LHCN-M2 (cell line): Measurements from ENCODE around the gene HNRNPH2. TPM values are rescaled to one million over a fixed set of nuclear protein-coding genes. Genes with fewer than 3 reads are reported as not detected.

Source experiments
- DNase-seq: peaks from one replicate; pipeline ENCODE4 v3.0.0-alpha.2; 2012; ENCODE audit warnings: low read depth
- polyA plus RNA-seq: library from polyadenylated mRNA; unstranded; fragments of >200 nt; gene quantifications from one replicate; pipeline ENCODE4 v1.2.1, GENCODE V29; 2012; ENCODE audit warnings: missing spikeins
- total RNA-seq: library from RNA; depleted of rRNA; stranded (reverse); fragments of >200 nt; gene quantifications from 2 replicates; pipeline ENCODE4 v1.2.3, GENCODE V29; 2014; rRNA removed

Gene HNRNPH2, protein sequence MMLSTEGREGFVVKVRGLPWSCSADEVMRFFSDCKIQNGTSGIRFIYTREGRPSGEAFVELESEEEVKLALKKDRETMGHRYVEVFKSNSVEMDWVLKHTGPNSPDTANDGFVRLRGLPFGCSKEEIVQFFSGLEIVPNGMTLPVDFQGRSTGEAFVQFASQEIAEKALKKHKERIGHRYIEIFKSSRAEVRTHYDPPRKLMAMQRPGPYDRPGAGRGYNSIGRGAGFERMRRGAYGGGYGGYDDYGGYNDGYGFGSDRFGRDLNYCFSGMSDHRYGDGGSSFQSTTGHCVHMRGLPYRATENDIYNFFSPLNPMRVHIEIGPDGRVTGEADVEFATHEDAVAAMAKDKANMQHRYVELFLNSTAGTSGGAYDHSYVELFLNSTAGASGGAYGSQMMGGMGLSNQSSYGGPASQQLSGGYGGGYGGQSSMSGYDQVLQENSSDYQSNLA
- 65.1 and 71.9 TPM in 2 replicates for total RNA-seq
- polyA plus RNA-seq, result 47.9 TPM

DNA sequence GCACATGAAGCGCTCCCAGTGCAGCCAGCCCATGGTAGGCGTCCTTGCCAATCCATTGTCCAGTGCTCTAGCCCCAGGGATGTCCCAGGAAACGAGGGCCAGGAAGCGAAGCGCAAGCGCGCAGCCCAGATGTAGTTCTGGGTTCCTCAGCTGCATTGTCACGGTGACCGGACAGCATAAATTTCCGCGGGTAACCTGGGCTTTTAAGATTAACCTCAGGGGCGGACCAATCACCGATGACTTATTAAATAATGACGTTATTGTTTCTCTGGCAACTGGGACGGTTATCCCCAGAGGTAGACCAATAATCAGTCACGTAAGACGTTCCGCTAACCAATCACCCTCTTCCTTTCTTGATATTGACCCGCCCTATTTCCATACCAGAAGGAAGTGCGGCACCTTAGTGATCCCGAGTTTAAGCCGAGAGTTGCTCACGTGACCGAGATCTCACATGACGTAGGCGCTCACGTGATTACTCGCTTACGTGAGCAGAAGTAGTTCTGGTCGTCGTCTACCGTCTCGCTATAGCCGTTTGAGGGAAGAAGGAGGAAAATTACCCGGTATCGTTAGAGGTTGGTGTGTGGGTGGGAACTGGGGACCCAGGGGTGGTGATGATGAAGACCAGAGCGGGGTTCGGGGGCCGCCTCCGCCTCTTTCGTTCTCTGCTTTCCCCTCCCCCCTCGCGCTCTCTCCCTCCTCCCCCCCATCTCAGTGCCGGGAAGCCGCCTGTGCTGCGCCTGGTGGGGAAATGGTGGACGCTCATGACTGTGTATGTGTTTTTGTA lies at the start of gene HNRNPH2, which contains the start of gene GLA:
Gene HNRNPH2 (plus strand): TSS at position 475 of the 784 bp plus-strand sequence. CDS start 3,767 bp downstream, outside the sequence.
Gene GLA (minus strand): TSS at position 178 of the 784 bp plus-strand sequence. CDS start 22 bp downstream, at position 156.
- DNase-seq, result peak; percentile 98

DNA sequence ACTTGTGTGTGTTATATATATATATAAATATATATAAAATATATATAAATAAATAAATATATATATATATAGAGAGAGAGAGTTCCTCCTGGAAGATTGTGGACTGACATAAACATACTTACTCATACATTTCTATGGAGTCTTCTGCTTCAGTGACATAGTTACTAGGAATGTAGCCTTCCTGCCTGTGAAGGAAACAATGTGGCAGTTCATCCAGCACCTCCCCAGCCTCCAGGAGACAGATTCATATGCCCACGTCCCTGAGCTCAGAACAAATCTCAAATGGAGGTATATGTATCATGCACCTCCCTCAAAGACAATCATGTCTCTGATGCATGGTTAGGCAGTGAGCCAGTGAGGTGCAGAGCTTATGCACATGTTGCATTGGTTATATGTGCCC lies 48.1 kb upstream of the HNRNPH2 start:
- no peak for DNase-seq

GRCh38 chrX:101360390-101360789 lies 47.6 kb upstream of the HNRNPH2 start:
- DNase-seq, result no peak

DNA sequence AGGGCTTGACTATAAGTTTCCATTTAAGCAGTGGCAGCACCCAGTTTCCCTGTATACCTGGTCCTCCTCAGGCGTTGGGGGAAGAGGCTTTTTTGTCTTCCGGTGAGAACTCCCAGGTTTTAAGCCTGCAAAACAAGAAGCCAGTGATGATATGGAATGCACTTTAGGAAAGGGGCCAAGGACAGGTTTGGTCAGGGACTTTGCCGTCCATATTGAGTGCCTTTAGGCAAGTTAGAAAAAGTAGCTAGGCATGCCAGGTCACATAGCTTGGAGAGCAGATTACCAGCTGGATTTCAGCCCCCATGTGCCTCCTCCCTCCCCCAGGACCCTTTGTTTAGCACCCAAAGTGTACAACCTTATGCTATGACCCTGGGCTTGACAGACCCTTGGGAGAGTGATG lies 45.9 kb upstream of the HNRNPH2 start:
- DNase-seq, result no peak

- no peak for DNase-seq
Observed at GRCh38 chrX:101362757-101363156, 45.3 kb upstream of the HNRNPH2 start.

DNA sequence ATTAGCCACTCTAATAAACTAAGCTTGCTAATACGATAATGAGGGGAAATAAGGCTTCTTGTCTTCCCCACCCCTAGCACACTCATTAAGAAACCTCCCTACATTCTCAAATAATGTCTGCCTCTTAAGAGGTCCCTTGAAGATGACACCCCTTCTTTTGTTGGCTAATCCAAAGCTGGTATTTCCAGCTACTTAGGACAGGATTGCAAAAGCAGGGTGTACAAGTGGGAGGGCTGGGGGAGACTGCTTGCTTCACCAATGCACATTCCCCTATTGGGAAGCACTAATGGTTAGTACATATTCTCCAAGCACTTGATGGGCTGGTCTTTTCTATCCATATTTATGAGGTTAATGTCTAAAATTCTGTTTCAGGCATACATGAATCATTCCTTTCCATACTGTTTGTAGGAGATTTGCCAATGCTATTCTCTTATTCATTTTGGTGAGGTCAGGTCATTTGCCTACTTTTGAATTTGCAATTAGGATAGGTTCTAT lies 42.7 kb upstream of the HNRNPH2 start:
- no peak for DNase-seq

GRCh38 chrX:101368800-101369199 lies 39.2 kb upstream of the HNRNPH2 start:
- no peak for DNase-seq

DNA sequence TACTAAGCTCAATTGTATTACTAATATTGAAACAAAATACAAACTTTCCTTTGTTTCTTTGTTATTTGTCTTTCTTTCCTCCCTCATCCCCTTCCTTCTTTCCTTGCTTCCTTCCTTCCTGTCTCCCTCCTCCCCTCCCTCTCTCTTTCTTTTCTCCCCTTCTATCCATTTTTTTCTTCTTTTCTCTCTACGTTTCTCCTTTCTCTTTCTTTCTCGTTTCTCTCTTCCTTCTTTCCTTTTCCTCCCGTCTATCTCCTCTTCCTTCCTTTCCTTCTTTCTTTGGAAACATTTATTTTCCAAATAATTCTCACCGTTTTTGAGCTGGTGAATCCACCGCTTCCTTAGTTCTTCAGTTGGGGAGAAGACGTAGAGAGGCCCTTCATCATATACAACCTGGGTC lies 38.3 kb upstream of the HNRNPH2 start:
- DNase-seq, result no peak

- no peak for DNase-seq
Observed at GRCh38 chrX:101370888-101371504, 37.0 kb upstream of the HNRNPH2 start.

DNA sequence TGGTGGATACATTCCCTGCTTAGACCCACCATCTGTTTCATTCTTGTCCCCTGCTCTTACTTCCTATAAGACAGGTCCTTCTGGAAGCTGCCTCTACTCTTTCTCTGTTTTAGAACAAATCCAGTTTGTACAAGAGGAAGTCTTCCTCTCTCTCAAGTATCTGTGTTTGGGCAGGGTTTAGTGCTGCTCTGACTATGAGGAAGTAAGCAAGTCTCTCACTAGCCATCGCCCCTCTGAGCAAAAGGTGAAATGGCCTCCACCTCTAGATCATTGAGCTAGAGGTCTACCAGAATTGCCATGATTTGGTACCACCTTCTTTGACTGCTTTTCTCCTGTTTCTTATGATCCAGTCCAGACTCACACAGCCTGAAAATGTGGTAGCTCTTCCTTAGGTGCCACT lies 30.5 kb upstream of the HNRNPH2 start:
- DNase-seq, result no peak

GRCh38 chrX:101383679-101384205 lies 24.3 kb upstream of the HNRNPH2 start:
- no peak for DNase-seq

DNA sequence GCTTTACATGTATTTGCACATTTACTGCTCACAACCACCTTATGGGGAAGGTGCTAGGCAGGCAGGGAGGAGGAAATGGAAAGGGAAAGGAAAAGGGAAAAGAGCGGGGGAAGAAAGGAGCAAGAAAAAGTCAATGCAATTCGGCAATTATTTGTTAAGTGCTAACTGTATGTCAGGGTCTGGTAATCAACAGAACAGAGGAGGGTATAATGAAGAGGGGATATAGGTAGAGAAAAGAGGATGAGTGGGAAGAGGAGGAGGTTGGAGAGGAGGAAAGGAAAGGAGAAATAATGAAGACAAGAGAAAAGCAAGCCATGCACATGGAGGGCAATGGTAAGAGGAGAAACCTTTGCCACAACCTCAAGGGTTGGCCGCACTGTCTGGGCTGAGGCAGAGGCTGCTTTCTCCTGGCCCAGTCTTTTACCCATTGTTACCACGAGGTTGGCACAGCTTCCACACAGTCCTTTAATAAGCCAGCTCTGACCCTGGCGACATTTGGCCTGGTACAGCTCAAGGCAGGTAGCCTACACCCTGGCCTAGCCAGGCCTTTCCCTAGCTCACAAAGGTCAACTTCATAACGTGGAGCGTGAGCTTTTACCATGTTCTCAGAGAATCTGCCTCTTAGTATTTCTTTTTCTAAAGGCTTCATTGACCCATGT lies 22.9 kb upstream of the HNRNPH2 start:
- no peak for DNase-seq

DNA sequence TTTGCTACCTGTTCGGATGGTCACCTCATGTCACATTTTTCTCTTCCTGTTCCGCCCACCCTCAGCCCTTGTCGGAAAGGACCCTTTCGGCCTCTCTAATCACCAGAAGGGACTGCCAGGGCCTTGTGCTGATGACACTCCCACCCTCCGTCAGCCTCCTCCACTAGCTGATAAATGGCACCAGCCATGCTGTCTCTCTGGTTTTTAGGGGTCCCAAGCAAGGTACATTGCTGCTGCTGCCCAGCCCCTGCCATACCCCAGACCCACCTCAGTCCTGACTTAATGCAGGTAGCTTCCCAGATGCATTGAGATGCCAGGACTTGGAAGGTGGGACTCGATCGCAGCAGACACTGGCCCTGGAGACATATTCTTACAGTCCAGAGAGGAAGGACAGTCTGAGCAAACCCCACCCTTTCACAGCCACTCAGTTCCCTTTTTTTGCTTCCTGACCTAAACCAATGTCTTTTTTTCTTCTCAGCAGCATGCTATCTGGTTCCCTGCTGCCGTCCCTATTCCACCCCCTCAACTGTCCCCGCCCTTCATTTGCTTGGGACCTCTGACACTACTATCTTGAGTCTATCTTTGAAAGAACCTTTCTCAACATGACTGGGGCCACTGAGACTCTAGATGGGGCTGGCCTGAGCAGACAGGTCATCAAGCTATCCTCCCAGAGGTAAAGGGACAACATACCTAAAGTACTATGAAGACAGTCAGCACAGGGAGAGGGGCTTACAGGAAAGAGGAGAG lies 22.1 kb upstream of the HNRNPH2 start, which contains the start of gene BTK:
Gene BTK (minus strand): TSS at position 397 of the 747 bp plus-strand sequence. CDS start 10,907 bp downstream, outside the sequence.
- no peak for DNase-seq

DNA sequence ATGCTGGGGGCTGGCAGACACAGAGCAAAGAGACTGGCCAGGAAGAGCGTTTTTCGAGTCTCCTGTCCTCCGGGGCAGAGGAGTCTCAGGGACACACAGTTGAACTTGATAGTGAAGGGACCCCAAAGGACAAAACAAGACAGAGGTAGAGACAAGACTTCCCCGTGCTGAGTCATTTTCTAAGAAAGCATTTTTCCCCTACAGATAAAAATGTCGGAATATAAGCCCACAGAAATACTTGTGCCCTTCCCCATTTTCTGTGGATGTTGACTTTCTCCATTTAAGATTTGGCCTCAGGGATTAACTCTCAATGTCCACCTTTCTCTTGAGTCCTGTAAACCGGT lies 21.5 kb upstream of the HNRNPH2 start:
- DNase-seq, result no peak

- DNase-seq, result no peak
Observed at GRCh38 chrX:101388604-101389003, 19.4 kb upstream of the HNRNPH2 start.

DNA sequence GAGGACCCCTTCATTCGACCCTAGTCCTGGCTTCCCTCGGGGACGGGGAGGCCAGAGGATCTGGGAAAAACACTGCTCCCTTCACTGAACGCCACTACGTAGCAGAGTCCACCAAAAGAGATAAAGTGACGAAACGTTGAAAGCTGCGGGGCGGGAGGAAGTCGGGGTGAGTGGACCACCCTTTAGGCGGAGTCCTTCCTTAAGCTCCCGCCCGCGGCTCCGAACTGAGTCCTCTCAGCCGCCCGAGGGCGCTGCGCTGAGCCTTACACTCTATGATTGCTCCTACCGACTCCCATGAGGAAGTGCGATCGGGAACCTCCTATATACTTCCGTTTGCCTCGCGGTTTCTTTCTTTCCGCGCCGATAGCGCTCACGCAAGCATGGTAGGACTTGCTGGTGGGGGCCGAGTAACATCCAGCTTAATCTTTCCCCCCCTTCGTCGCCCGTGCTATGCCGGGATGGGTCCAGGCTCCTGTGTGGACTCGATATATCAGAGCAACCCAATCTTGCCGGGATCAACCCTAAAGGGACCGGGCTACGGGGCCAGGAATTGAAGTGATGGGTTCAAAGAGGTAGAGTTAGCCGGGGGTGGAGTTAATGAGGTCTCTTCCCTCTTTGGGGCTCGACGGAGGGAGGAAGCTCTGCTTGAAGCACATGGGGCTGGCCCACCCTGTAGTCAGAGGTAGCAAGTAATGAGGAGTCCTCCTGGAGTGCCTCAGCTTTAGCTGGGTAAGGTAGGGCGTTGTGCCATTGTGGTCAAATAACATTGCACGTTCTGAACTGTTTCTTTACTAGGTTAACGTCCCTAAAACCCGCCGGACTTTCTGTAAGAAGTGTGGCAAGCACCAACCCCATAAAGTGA lies 17.1 kb upstream of the HNRNPH2 start, which contains the start of gene RPL36A:
Gene RPL36A (plus strand): TSS at position 348 of the 862 bp plus-strand sequence. CDS start 33 bp downstream, at position 381.
- DNase-seq, result peak; percentile 87

DNA sequence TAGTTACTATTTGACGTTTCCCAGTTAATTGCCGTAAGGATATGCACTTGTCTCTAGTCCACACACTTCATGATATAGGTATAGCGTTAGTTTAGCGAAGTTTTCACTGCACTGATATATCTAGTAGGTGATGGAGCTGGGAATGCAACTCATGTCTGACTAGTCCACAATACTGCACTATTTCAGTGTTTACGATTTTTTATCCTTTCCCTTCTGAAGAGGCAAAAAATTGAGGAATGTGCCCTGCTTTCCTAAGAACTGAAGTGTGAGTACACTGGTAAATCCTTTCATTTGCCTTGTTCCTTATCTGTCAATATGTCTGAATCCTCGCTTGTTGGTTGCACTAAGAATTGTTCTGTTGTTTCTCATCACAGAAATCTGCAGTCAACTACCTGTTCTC lies 16.2 kb upstream of the HNRNPH2 start:
- no peak for DNase-seq

GRCh38 chrX:101393530-101394305 lies 14.3 kb upstream of the HNRNPH2 start:
- no peak for DNase-seq
